ENCODE results near the gene AHNAK.

Gene AHNAK

DNA sequence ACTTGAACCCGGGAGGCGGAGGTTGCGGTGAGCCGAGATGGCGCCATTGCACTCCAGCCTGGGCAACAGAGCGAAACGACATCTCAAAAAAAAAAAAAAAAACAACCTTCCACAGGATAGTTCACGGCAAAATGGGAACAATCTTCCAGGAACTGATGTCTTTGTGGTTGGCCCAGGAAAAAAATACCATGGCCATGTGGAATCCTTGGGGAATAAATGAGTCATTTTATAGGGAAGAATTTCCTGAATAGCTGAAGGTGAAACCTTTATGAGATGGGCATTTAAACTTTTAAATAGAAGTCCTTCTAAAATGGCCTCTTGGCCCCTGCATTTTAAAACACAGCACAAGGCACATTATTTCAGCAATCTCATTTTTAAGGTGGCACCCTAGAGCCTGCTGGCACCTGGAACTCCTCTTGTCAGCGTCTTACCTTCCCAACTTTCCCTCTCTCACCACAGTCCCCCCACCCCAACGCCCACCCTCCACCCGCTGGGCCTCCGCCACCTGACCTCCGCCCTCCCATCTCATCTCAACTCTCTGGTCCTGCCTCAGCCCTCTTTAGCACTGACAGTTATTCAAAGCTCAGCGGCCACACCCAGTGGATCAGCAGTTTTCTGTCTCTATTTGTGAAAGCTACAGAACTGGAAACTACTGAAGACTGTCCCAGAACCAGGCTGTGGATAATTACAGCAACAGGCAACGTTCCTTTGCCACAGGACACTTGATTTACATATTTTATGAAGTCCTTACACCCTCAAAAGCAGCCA is 84.7 kb downstream of the AHNAK start (continued):
- no peak for TF ChIP-seq TSHZ2 (CRISPR knock-in tag; IDR thresholded peaks at IDR 0.05)
- TF ChIP-seq ZNF70 (CRISPR knock-in tag; IDR thresholded peaks at IDR 0.05), result no peak
- TF ChIP-seq, protein P1, sequence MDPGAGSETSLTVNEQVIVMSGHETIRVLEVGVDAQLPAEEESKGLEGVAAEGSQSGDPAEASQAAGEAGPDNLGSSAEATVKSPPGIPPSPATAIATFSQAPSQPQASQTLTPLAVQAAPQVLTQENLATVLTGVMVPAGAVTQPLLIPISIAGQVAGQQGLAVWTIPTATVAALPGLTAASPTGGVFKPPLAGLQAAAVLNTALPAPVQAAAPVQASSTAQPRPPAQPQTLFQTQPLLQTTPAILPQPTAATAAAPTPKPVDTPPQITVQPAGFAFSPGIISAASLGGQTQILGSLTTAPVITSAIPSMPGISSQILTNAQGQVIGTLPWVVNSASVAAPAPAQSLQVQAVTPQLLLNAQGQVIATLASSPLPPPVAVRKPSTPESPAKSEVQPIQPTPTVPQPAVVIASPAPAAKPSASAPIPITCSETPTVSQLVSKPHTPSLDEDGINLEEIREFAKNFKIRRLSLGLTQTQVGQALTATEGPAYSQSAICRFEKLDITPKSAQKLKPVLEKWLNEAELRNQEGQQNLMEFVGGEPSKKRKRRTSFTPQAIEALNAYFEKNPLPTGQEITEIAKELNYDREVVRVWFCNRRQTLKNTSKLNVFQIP (CRISPR knock-in tag; IDR thresholded peaks at IDR 0.05; ENCODE audit: borderline replicate concordance, low read depth), result no peak

DNA sequence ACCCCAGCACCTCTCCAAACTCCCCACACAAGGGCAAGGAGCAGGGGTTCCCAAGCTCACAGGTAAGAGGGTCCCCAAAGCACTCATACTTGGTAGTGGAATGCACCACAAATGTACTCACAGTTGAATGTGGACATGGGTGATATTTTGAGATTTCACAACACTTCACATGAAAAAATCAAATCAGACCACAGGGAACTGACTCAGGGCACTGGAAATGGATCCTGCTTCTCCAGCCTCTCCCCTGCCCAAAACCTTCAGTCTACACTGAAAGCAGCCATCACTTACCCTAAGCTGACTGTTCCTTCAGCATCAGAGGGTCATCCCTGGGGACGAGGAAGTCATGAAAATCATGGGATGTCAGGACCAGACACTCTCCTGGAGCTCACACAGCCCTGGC is 87.5 kb downstream of the AHNAK start:
- TF ChIP-seq ISL1 (CRISPR knock-in tag; IDR thresholded peaks at IDR 0.05), result no peak
- TF ChIP-seq ZC3H10 (CRISPR knock-in tag; IDR thresholded peaks at IDR 0.05), result no peak
- TF ChIP-seq CSDC2 (CRISPR knock-in tag; IDR thresholded peaks at IDR 0.05), result no peak
- TF ChIP-seq ZNF565 (CRISPR knock-in tag; conservative IDR thresholded peaks at IDR 0.05; ENCODE audit: low read depth), result no peak
- no peak for TF ChIP-seq OSR1 (CRISPR knock-in tag; IDR thresholded peaks at IDR 0.05)
- TF ChIP-seq BACH2 (CRISPR knock-in tag; IDR thresholded peaks at IDR 0.05; ENCODE audit: borderline replicate concordance), result no peak
- no peak for TF ChIP-seq ZFP30 (CRISPR knock-in tag; IDR thresholded peaks at IDR 0.05)
- TF ChIP-seq, protein P2, sequence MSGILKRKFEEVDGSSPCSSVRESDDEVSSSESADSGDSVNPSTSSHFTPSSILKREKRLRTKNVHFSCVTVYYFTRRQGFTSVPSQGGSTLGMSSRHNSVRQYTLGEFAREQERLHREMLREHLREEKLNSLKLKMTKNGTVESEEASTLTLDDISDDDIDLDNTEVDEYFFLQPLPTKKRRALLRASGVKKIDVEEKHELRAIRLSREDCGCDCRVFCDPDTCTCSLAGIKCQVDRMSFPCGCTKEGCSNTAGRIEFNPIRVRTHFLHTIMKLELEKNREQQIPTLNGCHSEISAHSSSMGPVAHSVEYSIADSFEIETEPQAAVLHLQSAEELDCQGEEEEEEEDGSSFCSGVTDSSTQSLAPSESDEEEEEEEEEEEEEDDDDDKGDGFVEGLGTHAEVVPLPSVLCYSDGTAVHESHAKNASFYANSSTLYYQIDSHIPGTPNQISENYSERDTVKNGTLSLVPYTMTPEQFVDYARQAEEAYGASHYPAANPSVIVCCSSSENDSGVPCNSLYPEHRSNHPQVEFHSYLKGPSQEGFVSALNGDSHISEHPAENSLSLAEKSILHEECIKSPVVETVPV (CRISPR knock-in tag; IDR thresholded peaks at IDR 0.05), result no peak
- TF ChIP-seq ARNTL (CRISPR knock-in tag; IDR thresholded peaks at IDR 0.05; ENCODE audit: borderline replicate concordance, low read depth), result no peak
- TF ChIP-seq ZNF8 (CRISPR knock-in tag; IDR thresholded peaks at IDR 0.05), result no peak
- TF ChIP-seq TSHZ2 (CRISPR knock-in tag; IDR thresholded peaks at IDR 0.05), result no peak
- TF ChIP-seq ZNF70 (CRISPR knock-in tag; IDR thresholded peaks at IDR 0.05), result no peak
- no peak for TF ChIP-seq TCF4 (CRISPR knock-in tag; IDR thresholded peaks at IDR 0.05; ENCODE audit: borderline replicate concordance)
- no peak for TF ChIP-seq ESRRG (CRISPR knock-in tag; IDR thresholded peaks at IDR 0.05)
- no peak for TF ChIP-seq ZFP3 (CRISPR knock-in tag; IDR thresholded peaks at IDR 0.05)
- no peak for TF ChIP-seq RARB (CRISPR knock-in tag; IDR thresholded peaks at IDR 0.05)
- TF ChIP-seq, protein P1 (CRISPR knock-in tag; IDR thresholded peaks at IDR 0.05; ENCODE audit: borderline replicate concordance, low read depth), result no peak
- TF ChIP-seq GLIS3 (CRISPR knock-in tag; IDR thresholded peaks at IDR 0.05), result no peak
- TF ChIP-seq, protein P3, sequence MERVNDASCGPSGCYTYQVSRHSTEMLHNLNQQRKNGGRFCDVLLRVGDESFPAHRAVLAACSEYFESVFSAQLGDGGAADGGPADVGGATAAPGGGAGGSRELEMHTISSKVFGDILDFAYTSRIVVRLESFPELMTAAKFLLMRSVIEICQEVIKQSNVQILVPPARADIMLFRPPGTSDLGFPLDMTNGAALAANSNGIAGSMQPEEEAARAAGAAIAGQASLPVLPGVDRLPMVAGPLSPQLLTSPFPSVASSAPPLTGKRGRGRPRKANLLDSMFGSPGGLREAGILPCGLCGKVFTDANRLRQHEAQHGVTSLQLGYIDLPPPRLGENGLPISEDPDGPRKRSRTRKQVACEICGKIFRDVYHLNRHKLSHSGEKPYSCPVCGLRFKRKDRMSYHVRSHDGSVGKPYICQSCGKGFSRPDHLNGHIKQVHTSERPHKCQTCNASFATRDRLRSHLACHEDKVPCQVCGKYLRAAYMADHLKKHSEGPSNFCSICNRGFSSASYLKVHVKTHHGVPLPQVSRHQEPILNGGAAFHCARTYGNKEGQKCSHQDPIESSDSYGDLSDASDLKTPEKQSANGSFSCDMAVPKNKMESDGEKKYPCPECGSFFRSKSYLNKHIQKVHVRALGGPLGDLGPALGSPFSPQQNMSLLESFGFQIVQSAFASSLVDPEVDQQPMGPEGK (CRISPR knock-in tag; IDR thresholded peaks at IDR 0.05; ENCODE audit: borderline replicate concordance), result no peak
- TF ChIP-seq TOX (CRISPR knock-in tag; IDR thresholded peaks at IDR 0.05; ENCODE audit: borderline replicate concordance), result no peak
- ATAC-seq, result no peak

Data from SK-N-SH treated with all-trans-retinoic acid at 6 μM for 48 hours (cell line).